K562 (cell line): Measurements from ENCODE around the gene URGCP. TPM values are rescaled to one million over a fixed set of nuclear protein-coding genes. Genes with fewer than 3 reads are reported as not detected.
A peak's percentile ranks its signal among the peaks of the same experiment; 100 is the strongest.

ENCODE experiments used
- AFF4 ChIP-seq: sonication (generic); formaldehyde crosslinking; IDR thresholded peaks from 2 replicates; pipeline ENCODE4 v1.8.0; 2023; ENCODE audit warnings: mild to moderate bottlenecking, missing genetic modification reagents
- CREB1 ChIP-seq, 2 experiments: sonication (generic) in 1 of 2; formaldehyde crosslinking in 1 of 2; IDR thresholded peaks; 2 replicates each; pipeline versions ENCODE4 v1.6.1 to v1.8.0; 2012 to 2022; ENCODE audit warnings: inconsistent platforms in 1 of 2, mild to moderate bottlenecking in 1 of 2, missing genetic modification reagents in 1 of 2, moderate library complexity in 1 of 2
- FIP1L1 ChIP-seq: fragments of 200-400 bp; formaldehyde crosslinking; IDR thresholded peaks from 2 replicates; pipeline ENCODE4 v1.6.1; 2018; ENCODE audit warnings: mild to moderate bottlenecking, low read depth, low read length; ENCODE audit not compliant: poor library complexity, severe bottlenecking
- GTF2B ChIP-seq: IDR thresholded peaks from 2 replicates; pipeline ENCODE4 v1.6.1; 2011; ENCODE audit not compliant: insufficient read length; ENCODE audit errors: extremely low read depth
- JUN ChIP-seq, 2 experiments: sonication (generic) in 1 of 2; formaldehyde crosslinking in 1 of 2; IDR thresholded peaks; 2 replicates each; pipeline versions ENCODE4 v1.6.1 to v1.8.0; 2012 to 2022; ENCODE audit warnings: borderline replicate concordance in 2 of 2, mild to moderate bottlenecking in 2 of 2, improper control_type of control experiment in 1 of 2, low read depth in 1 of 2, low read length in 1 of 2, missing genetic modification reagents in 1 of 2
- NR4A1 ChIP-seq, 2 experiments: fragments of 250-450 bp in 1 of 2; fragments of 450-650 bp in 1 of 2; sonication (Bioruptor Pico) in 1 of 2; IDR thresholded peaks; 2 replicates each; pipeline versions ENCODE4 v1.4.0 to v1.6.1; 2016 to 2020; ENCODE audit warnings: mild to moderate bottlenecking in 2 of 2, missing compliant biosample characterization in 1 of 2, missing genetic modification characterization in 1 of 2, moderate library complexity in 1 of 2
- PHF21A ChIP-seq: fragments of 450-650 bp; IDR thresholded peaks from 2 replicates; pipeline ENCODE4 v1.6.1; 2017; ENCODE audit warnings: low read depth, borderline replicate concordance
- RAD51 ChIP-seq: fragments of 450-650 bp; IDR thresholded peaks from 2 replicates; pipeline ENCODE4 v1.7.1; 2016; ENCODE audit warnings: low read depth, mild to moderate bottlenecking, borderline replicate concordance
- RFX1 ChIP-seq: fragments of 450-650 bp; IDR thresholded peaks from 2 replicates; pipeline ENCODE4 v1.6.1; 2016; ENCODE audit warnings: mild to moderate bottlenecking, moderate library complexity
- SMARCA5 ChIP-seq: fragments of 450-650 bp; IDR thresholded peaks from 2 replicates; pipeline ENCODE4 v1.6.1; 2016
- SMARCB1 ChIP-seq: IDR thresholded peaks from 2 replicates; pipeline ENCODE4 v1.6.1; 2011; ENCODE audit warnings: improper control_type of control experiment, low read depth; ENCODE audit not compliant: insufficient read length
- TEAD2 ChIP-seq: fragments of 450-650 bp; IDR thresholded peaks from 2 replicates; pipeline ENCODE4 v1.6.1; 2016; ENCODE audit warnings: missing genetic modification characterization, control low read depth, missing compliant biosample characterization
- ZNF316 ChIP-seq: fragments of 450-650 bp; IDR thresholded peaks from 2 replicates; pipeline ENCODE4 v1.6.1; 2016
- ZNF395 ChIP-seq: fragments of 200-800 bp; sonication (Bioruptor generic); IDR thresholded peaks from 2 replicates; pipeline ENCODE4 v1.6.1; 2017; ENCODE audit warnings: missing genetic modification characterization, missing compliant biosample characterization
- ZNF398 ChIP-seq: fragments of 250-450 bp; sonication (Bioruptor Pico); IDR thresholded peaks from 2 replicates; pipeline ENCODE4 v1.8.0; 2021; ENCODE audit warnings: moderate library complexity, mild to moderate bottlenecking, inconsistent platforms
- ZNF512 ChIP-seq: IDR thresholded peaks from 2 replicates; pipeline ENCODE4 v1.6.1; 2016; ENCODE audit warnings: missing genetic modification characterization, missing compliant biosample characterization
- polyA plus RNA-seq, 8 experiments: library from polyadenylated mRNA; depleted of rRNA in 4 of 8; stranded (reverse) in 5 of 8; unstranded in 3 of 8; fragments of >200 nt; fragmentation: Nextera tagmentation in 2 of 8; fragmentation: Illumina TruSeq in 1 of 8; extraction: Ambion mirVana in 2 of 8; extraction: Trizol in 1 of 8; gene quantifications; 2 replicates each; pipeline versions ENCODE4 v1.2.1 to v1.2.3, GENCODE V29; 2011 to 2014; ENCODE audit warnings: inconsistent platforms in 1 of 8, missing spikeins in 1 of 8
- total RNA-seq, 7 experiments: library from RNA; depleted of rRNA in 6 of 7; stranded (reverse); fragments of >200 nt in 6 of 7; fragmentation: Illumina TruSeq in 2 of 7; extraction: Trizol in 2 of 7; gene quantifications; 2 replicates each; pipeline versions ENCODE4 v1.2.1 to v1.2.3, GENCODE V29; 2011 to 2021; ENCODE audit warnings: low replicate concordance in 1 of 7

Gene URGCP
- total and polyA plus RNA-seq, 9 of the 15 experiments (the other 6 are each of a cell fraction or from before 2014, with no cell fraction given): 1.7 to 25.8 (median 12.5) TPM

- no peak for TF ChIP-seq ZNF395
- TF ChIP-seq FIP1L1: no peak
- no peak for TF ChIP-seq RFX1
- no peak for TF ChIP-seq JUN (IDR thresholded peaks at IDR 0.05; ENCODE audit: borderline replicate concordance, low read depth, low read length)
- peak; percentile 67; the same call in 1 of the 2 replicates for TF ChIP-seq JUN (CRISPR knock-in tag; IDR thresholded peaks at IDR 0.05; ENCODE audit: borderline replicate concordance)
- no peak for TF ChIP-seq TEAD2
- peak; percentile 43; the same call in 1 of the 2 replicates for TF ChIP-seq RAD51
- TF ChIP-seq SMARCB1: no peak
- no peak for TF ChIP-seq ZNF316
- no peak for TF ChIP-seq GTF2B
- no peak for TF ChIP-seq AFF4
- no peak for TF ChIP-seq ZNF398 (CRISPR knock-in tag)
- TF ChIP-seq NR4A1 (CRISPR knock-in tag; IDR thresholded peaks at IDR 0.05): no peak
- no peak for TF ChIP-seq NR4A1 (tag; IDR thresholded peaks at IDR 0.05)
- TF ChIP-seq ZNF512 (tag): no peak
- TF ChIP-seq PHF21A: no peak
- TF ChIP-seq CREB1 (IDR thresholded peaks at IDR 0.05): no peak
- TF ChIP-seq CREB1 (CRISPR knock-in tag; IDR thresholded peaks at IDR 0.05): no peak
- no peak for TF ChIP-seq SMARCA5
Measured at GRCh38 chr7:43869867-43870240, 36.5 kb downstream of the URGCP start (continued).
